ENCODE measurements around the gene ZNF714.
"Not testable (repeated sequence)": the region's sequence is repeated elsewhere in the genome, so short reads cannot be mapped to it uniquely, and the experiment has no call there.

Gene ZNF714

GRCh38 chr19:21130097-21130775, 48.2 kb downstream of the ZNF714 start:
- no peak for TF ChIP-seq CTCF (IDR thresholded peaks at IDR 0.05; ENCODE audit: low read depth, low read length)
- H3K4me3 ChIP-seq (ENCODE audit: low read depth, low read length): no peak overlapping the region

GRCh38 chr19:21133633-21134032, 51.6 kb downstream of the ZNF714 start:
- TF ChIP-seq CTCF (IDR thresholded peaks at IDR 0.05; ENCODE audit: low read depth, low read length): no peak
- H3K4me3 ChIP-seq (ENCODE audit: low read depth, low read length): no peak overlapping the region

- TF ChIP-seq CTCF (IDR thresholded peaks at IDR 0.05; ENCODE audit: low read depth, low read length): no peak
- no peak overlapping the region for H3K4me3 ChIP-seq (ENCODE audit: low read depth, low read length)
Observed at GRCh38 chr19:21134934-21135366, 52.9 kb downstream of the ZNF714 start.

- no peak for TF ChIP-seq CTCF (IDR thresholded peaks at IDR 0.05; ENCODE audit: low read depth, low read length)
Observed at GRCh38 chr19:21135433-21135832, 53.4 kb downstream of the ZNF714 start.

GRCh38 chr19:21138130-21138529, 56.1 kb downstream of the ZNF714 start:
- no peak overlapping the region for H3K4me3 ChIP-seq (ENCODE audit: low read depth, low read length)
- TF ChIP-seq CTCF (IDR thresholded peaks at IDR 0.05; ENCODE audit: low read depth, low read length): no peak

More at GRCh38 chr19:21135433-21135832, 53.4 kb downstream of the ZNF714 start:
- H3K4me3 ChIP-seq (ENCODE audit: low read depth, low read length): no peak overlapping the region

GRCh38 chr19:21141006-21141405, 59.0 kb downstream of the ZNF714 start:
- H3K4me3 ChIP-seq (ENCODE audit: low read depth, low read length): not testable (repeated sequence)

- peak within 1 kb of the TSS; percentile 83 for H3K4me3 ChIP-seq (ENCODE audit: low read depth, low read length)
- TF ChIP-seq CTCF (IDR thresholded peaks at IDR 0.05; ENCODE audit: low read depth, low read length): no peak
Observed at GRCh38 chr19:21141787-21142464, 59.9 kb downstream of the ZNF714 start, which contains the start of gene ZNF431. Gene ZNF431 (plus strand): TSS chr19:21142040. CDS start chr19:21142184, 144 bp downstream.
